Immature natural killer cell (primary cell): ENCODE data around the gene MTHFD2L. TPM values are rescaled to one million over a fixed set of nuclear protein-coding genes. Genes with fewer than 3 reads are reported as not detected.

ENCODE experiments used
- DNase-seq, 3 donors: peaks; one replicate each; pipeline ENCODE4 v3.0.0; 2022; ENCODE audit warnings: mixed read lengths in 1 of 3
- H3K27ac Mint-ChIP-seq, 6 donors: one replicate each; pipeline ENCODE4 v1.8.0; 2020; ENCODE audit warnings: mixed read lengths in 6 of 6, mild to moderate bottlenecking in 5 of 6, inconsistent platforms in 4 of 6, moderate library complexity in 3 of 6
- H3K27me3 Mint-ChIP-seq, 3 donors: one replicate each; pipeline ENCODE4 v1.8.0; 2020 to 2021; ENCODE audit warnings: low read depth in 3 of 3, mild to moderate bottlenecking in 3 of 3, mixed read lengths in 3 of 3, moderate library complexity in 3 of 3, inconsistent platforms in 1 of 3
- H3K36me3 Mint-ChIP-seq, 3 donors: one replicate each; pipeline ENCODE4 v1.8.0; 2020; ENCODE audit warnings: mixed read lengths in 3 of 3, inconsistent platforms in 2 of 3, mild to moderate bottlenecking in 2 of 3
- H3K4me1 Mint-ChIP-seq, 2 donors: one replicate each; pipeline ENCODE4 v1.8.0; 2020; ENCODE audit warnings: inconsistent platforms in 2 of 2, mild to moderate bottlenecking in 2 of 2, mixed read lengths in 2 of 2, moderate library complexity in 1 of 2
- H3K4me3 Mint-ChIP-seq, 5 donors: one replicate each; pipeline ENCODE4 v1.8.0; 2020; ENCODE audit warnings: mild to moderate bottlenecking in 5 of 5, mixed read lengths in 5 of 5, inconsistent platforms in 3 of 5, moderate library complexity in 3 of 5
- H3K9me3 Mint-ChIP-seq, 6 donors: one replicate each; pipeline ENCODE4 v1.8.0; 2020; ENCODE audit warnings: mild to moderate bottlenecking in 6 of 6, mixed read lengths in 6 of 6, inconsistent platforms in 4 of 6, moderate library complexity in 3 of 6
- polyA plus RNA-seq, 3 donors: library from polyadenylated mRNA; unstranded; fragments of 300-500 nt; fragmentation: Illumina TruSeq; gene quantifications; one replicate each; pipeline ENCODE4 v1.2.3, GENCODE V29; 2021

The MTHFD2L gene
- polyA plus RNA-seq, 3 donors from 2014 or later, result 4.5 to 5.7 (median 4.6) TPM

DNA sequence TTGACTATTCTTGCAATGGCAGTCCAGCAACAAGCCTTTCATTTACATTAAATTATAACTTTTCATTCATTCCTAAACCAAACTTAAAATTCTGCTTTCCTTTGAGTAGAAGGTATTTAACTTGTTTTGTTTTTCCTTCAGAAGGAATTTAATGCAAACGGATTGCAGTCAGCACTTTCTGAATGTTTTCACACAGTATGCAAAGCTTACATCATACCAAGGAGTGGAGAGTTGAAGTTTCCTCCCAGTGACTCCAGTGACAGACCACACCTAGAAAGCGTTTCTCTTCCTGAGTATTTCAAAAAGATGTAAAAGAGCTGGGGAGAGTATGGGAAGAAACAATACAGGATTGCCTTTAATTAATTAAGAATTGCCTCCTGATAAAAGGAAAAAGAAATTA lies 158.5 kb downstream of the MTHFD2L start:
- Mint-ChIP-seq H3K4me1 (no peaks in the 10 kb centered on the region), H3K4me3 (no peak overlapping the region), H3K9me3 (no peaks in the 10 kb centered on the region), H3K27me3 (peaks cover 1 to 4% (median 2%) of the 10 kb centered on the region in 3 donors), H3K36me3 (no peaks in the 10 kb centered on the region), H3K27ac (no peak overlapping the region)
- no peak for DNase-seq

DNA sequence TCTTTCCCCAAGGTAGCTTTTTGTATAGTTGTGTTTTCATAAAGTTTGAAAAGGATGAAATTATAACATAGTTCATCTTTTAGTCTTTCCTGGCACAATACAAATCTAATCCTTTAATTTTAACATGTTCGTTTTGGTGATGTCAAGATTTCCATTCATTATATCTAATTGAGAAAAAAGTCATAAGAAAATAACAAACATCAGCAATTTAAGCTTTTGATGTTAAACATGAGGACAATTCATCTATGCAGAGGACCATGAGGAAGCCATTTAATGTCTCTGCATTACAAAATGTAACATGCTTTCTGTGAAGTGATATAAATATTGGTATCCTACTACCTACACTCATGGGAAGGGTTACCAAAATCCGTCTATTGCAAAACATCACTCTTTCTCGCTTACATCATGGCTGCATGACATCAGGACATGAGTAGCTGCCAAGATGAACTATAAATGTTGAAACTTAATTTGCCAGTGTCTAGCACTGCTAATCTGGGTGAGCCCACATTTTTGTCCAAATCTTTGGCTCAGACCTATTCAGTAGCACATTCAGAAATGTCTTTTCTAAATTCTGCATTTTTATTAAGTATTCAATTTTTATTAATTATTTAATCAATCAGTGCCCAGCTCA lies 159.8 kb downstream of the MTHFD2L start:
- Mint-ChIP-seq H3K27ac (no peak overlapping the region), H3K36me3 (no peaks in the 10 kb centered on the region), H3K27me3 (peaks cover 2 to 10% (median 4%) of the 10 kb centered on the region in 3 donors), H3K4me3 (no peak overlapping the region), H3K9me3 (no peaks in the 10 kb centered on the region), H3K4me1 (no peaks in the 10 kb centered on the region)
- no peak for DNase-seq

DNA sequence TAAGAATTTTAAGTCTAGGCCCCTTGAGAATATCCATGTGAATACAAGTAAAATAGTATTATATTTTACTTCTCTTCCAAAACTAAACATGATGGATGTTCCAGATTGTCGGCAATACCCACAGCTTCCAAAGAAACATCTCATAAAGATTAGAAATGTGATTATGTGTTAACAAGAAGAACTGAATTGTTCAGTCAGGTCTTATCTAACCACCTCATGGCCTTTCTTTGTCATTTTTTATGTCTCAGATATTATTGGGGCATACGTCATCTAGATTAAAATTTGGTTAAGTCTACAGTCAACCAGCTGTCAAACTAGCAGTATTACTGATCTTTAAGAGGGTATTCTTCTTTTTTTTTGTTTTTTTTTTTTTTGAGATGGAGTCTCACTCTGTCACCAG lies 160.4 kb downstream of the MTHFD2L start:
- Mint-ChIP-seq H3K9me3 (no peaks in the 10 kb centered on the region), H3K27me3 (peaks cover 2 to 10% (median 4%) of the 10 kb centered on the region in 3 donors), H3K4me3 (no peak overlapping the region), H3K27ac (no peak overlapping the region), H3K36me3 (no peaks in the 10 kb centered on the region), H3K4me1 (no peaks in the 10 kb centered on the region)
- no peak for DNase-seq

DNA sequence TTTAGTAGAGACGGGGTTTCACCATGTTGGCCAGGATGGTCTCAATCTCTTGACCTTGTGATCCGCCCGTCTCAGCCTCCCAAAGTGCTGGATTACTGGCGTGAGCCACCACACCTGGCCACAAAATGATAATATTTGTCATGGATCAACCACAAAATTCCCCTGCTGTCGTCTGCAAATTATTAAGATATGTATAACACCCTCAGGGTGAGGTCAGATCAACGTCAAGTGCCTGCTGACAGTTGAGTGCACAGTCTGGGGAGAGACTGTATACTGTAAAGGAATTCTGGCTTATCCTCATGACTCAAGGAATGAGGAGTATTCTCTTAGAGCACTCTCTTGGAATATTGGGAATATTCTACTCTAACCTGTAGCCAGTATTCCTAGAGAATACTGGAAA lies 161.6 kb downstream of the MTHFD2L start:
- H3K4me3 Mint-ChIP-seq, result no peak overlapping the region
- H3K4me1 Mint-ChIP-seq, result no peaks in the 10 kb centered on the region
- no peaks in the 10 kb centered on the region for H3K36me3 Mint-ChIP-seq
- H3K27ac Mint-ChIP-seq, result no peak overlapping the region
- peaks cover 2 to 10% (median 5%) of the 10 kb centered on the region in 3 donors for H3K27me3 Mint-ChIP-seq
- H3K9me3 Mint-ChIP-seq, result no peaks in the 10 kb centered on the region
- no peak for DNase-seq

DNA sequence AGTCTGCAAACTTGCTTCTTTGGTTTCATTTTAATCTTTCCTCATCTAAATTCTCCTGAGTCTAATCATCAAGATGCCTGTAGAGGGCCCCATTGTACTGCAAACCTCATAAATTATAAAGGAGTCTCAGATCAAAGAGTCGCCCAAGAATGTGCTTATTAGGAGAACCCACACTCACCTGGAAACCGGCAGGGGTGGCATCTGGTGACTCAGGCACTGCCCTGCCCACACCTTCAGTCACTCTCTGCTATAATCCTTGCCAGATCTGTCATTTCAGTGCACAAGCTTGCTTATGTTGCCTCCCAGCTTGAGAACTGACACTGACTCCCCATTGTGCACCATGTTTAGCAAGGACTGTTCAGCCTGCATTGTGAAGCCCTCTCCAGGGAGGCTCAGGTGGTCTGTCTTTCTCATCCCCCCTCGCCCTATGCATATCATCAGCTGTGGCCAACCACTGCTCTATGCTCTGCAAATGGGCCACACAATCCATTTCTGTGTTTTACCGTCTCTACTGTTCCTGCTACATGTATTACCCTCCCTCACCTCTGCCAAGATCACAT lies 162.7 kb downstream of the MTHFD2L start:
- no peak overlapping the region for H3K27ac Mint-ChIP-seq
- H3K4me3 Mint-ChIP-seq, result no peak overlapping the region
- peaks cover 2 to 10% (median 5%) of the 10 kb centered on the region in 3 donors for H3K27me3 Mint-ChIP-seq
- no peaks in the 10 kb centered on the region for H3K9me3 Mint-ChIP-seq
- peak in 1 of 3 donors; percentile 5 for DNase-seq
- no peaks in the 10 kb centered on the region for H3K4me1 Mint-ChIP-seq
- H3K36me3 Mint-ChIP-seq, result no peaks in the 10 kb centered on the region

DNA sequence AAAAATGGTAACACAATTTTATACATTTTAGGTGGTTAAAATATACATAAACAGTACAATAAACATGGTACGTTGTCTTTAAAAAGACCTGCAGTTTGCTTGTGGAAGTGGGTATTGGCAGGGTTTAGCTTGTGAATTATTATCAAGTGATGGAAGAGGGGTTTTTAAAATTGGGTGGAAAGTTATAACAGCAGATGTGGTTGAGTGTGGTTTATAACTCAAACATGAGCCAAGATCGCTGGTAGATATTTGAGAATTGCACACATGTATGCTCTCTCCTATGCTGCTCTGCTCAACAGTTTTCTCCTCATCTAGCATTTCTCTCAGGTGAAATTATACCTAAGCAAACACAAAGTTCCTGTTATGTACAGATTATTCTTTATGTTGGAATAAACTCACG lies 164.4 kb downstream of the MTHFD2L start:
- Mint-ChIP-seq H3K4me1 (no peaks in the 10 kb centered on the region), H3K27me3 (peaks cover 0 to 10% (median 5%) of the 10 kb centered on the region in 3 donors)

DNA sequence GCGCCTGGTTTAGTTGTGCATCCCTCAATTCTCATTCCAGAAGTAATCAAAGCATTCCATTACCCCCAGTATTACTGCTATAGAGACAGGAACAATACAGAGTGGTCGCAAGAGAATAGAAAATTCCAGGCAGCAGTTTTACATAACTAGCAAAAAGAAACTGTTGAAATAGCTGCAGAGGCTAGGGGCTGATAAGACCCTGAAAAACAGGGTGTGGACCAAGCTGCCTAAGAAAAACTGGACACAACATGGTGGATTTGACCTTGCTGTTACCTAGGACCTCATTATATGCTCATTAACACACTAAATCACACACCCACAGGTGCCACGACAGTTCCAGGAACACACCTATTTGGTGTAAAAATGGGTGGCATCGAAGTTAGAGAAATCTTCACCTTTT lies 165.7 kb downstream of the MTHFD2L start:
- Mint-ChIP-seq H3K4me1 (no peaks in the 10 kb centered on the region), H3K36me3 (no peaks in the 10 kb centered on the region), H3K27me3 (peaks cover 0 to 10% (median 4%) of the 10 kb centered on the region in 3 donors), H3K9me3 (no peaks in the 10 kb centered on the region), H3K27ac (no peak overlapping the region), H3K4me3 (no peak overlapping the region)
- DNase-seq, result no peak

More for the DNA sequence above, 164.4 kb downstream of the MTHFD2L start:
- Mint-ChIP-seq H3K9me3 (no peaks in the 10 kb centered on the region), H3K4me3 (no peak overlapping the region), H3K36me3 (no peaks in the 10 kb centered on the region), H3K27ac (no peak overlapping the region)
- no peak for DNase-seq

DNA sequence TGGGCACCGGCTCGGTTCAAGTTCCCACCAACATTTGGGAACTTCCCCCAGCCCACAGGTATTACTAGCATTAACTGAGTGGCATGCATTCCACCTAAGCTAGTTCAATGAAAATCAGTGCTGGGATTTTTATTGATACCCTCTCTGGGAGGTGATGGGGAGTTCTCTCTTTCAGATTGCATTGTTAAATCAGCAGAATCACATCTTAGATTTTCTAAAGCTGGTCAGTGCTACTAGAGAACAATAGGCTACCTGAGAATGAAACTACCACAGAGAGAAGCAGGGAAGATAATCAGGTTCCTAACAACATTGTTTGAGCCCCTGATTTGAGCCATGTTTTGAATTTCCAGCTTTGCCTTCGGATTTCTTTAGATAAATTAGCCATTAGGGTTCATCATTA lies 166.3 kb downstream of the MTHFD2L start:
- peaks cover 2 to 11% (median 5%) of the 10 kb centered on the region in 3 donors for H3K27me3 Mint-ChIP-seq
- no peaks in the 10 kb centered on the region for H3K36me3 Mint-ChIP-seq
- H3K27ac Mint-ChIP-seq, result no peak overlapping the region
- H3K9me3 Mint-ChIP-seq, result no peaks in the 10 kb centered on the region
- no peak for DNase-seq
- H3K4me3 Mint-ChIP-seq, result no peak overlapping the region
- no peaks in the 10 kb centered on the region for H3K4me1 Mint-ChIP-seq

DNA sequence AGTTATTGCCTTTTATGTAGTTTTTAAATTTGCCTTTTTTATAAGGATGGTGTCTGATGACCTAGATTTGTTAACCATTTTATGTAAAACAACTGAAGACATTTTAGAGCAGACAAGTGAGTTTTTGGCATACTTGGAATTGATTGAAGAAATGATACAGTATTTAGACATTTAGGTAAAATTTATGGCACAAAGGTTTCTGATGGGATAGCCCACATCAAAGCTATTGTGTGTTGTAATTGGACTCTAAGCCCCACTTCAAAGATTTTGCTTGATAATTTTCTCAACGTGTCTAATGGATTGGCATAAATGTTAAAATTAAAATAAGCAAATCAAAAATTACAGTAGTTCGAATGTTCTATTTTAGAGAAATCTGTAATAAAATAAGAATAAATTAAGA lies 168.0 kb downstream of the MTHFD2L start:
- Mint-ChIP-seq H3K4me1 (no peaks in the 10 kb centered on the region), H3K36me3 (no peaks in the 10 kb centered on the region), H3K9me3 (no peaks in the 10 kb centered on the region), H3K4me3 (no peak overlapping the region), H3K27ac (no peak overlapping the region), H3K27me3 (peaks cover 2 to 11% (median 5%) of the 10 kb centered on the region in 3 donors)
- no peak for DNase-seq

DNA sequence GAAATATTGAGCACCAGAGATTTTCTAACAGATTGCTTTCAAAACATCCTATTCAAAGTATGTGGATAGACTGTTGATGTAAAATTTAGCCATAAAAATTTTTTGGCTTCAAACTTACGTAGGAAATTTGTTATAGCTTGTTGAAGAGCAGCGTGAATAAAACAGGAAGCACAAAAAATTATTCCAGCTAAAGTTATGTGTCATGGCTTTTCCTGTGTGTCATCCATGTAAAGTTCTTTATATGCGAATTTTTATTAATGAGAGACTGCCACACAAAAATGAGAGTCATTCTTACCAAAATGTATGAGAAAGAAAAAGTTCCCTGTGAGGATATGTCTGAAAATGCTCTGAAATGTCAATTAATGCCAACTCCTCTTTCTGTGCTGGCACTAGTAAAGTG lies 169.8 kb downstream of the MTHFD2L start:
- H3K9me3 Mint-ChIP-seq, result no peaks in the 10 kb centered on the region

DNA sequence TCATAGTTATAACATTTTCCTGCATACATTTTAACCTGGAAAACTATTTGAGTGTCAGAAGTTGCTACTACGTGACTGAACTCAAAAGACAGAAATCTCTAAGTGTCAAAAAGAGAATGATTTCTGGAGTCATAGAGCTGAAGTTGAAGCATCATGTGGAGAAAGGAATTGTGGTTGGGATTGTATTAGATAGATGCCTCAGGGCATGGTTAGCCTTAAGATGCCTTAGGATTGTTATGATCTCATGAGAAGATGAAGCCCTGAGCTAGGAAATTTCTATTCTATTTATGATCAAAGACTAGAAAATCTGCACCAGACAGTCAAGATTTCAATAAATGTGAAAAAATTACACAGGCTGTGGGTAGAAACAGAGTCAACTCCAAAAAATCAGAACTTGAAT lies 170.6 kb downstream of the MTHFD2L start:
- Mint-ChIP-seq H3K36me3 (no peaks in the 10 kb centered on the region), H3K27ac (no peak overlapping the region), H3K27me3 (peaks cover 2 to 6% (median 3%) of the 10 kb centered on the region in 3 donors), H3K4me1 (no peaks in the 10 kb centered on the region), H3K9me3 (no peaks in the 10 kb centered on the region), H3K4me3 (no peak overlapping the region)
- no peak for DNase-seq

More for the DNA sequence above, 169.8 kb downstream of the MTHFD2L start:
- Mint-ChIP-seq H3K36me3 (no peaks in the 10 kb centered on the region), H3K4me1 (no peaks in the 10 kb centered on the region), H3K27ac (no peak overlapping the region), H3K27me3 (peaks cover 2 to 6% (median 3%) of the 10 kb centered on the region in 3 donors), H3K4me3 (no peak overlapping the region)
- DNase-seq, result no peak

DNA sequence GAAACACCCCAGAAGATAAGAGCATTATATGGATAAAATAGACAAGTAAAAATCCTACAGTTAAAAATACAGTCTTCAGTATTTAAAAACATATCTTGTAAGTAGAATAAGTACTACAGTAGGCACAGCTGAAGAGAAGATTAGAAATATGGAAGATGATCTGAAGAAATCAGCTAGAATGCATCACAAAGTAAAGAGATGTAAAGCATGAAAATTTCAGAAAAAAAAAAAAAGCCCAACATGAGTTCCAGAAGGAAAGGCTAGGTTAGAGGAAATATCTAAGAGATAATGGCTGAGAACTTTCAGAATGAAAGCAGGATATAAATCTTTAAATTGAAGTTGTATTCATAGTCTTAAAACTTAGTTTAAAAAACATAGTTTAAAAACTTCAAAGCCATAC lies 171.4 kb downstream of the MTHFD2L start:
- H3K36me3 Mint-ChIP-seq, result no peaks in the 10 kb centered on the region
- H3K27me3 Mint-ChIP-seq, result peaks cover 2 to 8% (median 2%) of the 10 kb centered on the region in 3 donors
- H3K4me1 Mint-ChIP-seq, result no peaks in the 10 kb centered on the region
- no peak for DNase-seq
- no peaks in the 10 kb centered on the region for H3K9me3 Mint-ChIP-seq
- no peak overlapping the region for H3K4me3 Mint-ChIP-seq
- no peak overlapping the region for H3K27ac Mint-ChIP-seq

DNA sequence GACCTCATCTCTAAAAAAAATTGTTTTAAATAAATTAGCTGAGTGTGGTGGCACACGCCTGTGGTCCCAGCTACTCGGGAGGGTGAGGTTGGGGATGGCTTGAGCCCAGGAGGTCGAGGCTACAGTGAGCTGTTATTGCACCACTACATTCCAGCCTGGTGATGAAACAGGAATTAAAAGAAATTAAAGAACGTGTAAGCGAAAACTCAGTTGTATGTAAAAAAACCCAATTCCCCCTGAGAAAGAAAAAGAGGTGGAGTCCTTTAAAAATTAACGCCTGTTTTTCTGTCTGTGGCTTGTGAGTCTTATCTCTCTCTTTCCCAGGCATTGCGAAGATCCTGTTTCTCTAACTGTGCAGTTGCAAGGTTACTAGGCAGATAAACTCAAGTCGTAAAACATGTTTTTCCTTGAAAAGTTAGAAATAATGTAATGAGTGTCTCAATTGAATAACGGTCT lies 172.4 kb downstream of the MTHFD2L start:
- H3K27me3 Mint-ChIP-seq, result peaks cover 2 to 10% (median 4%) of the 10 kb centered on the region in 3 donors
- H3K4me3 Mint-ChIP-seq, result no peak overlapping the region
- DNase-seq, result no peak
- no peak overlapping the region for H3K27ac Mint-ChIP-seq
- H3K36me3 Mint-ChIP-seq, result no peaks in the 10 kb centered on the region
- no peaks in the 10 kb centered on the region for H3K4me1 Mint-ChIP-seq
- no peaks in the 10 kb centered on the region for H3K9me3 Mint-ChIP-seq

DNA sequence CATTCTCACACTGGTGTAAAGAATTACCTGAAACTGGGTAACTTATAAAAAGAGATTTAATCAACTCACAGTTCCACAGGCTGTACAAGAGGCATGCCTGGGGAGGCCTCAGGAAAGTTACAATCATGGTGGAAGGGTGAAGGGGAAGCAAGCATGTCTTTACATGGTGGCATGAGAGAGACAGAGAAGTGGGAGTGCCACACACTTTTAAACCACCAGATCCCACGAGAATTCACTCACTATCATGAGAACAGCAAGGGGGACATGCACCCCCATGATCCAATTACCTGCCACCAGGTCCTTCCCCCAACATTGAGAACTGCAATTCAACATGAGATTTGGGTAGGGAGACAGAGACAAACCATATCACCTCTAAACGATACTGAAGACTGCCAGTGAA lies 173.3 kb downstream of the MTHFD2L start:
- no peaks in the 10 kb centered on the region for H3K4me1 Mint-ChIP-seq
- H3K27me3 Mint-ChIP-seq, result peaks cover 2 to 10% (median 4%) of the 10 kb centered on the region in 3 donors
- H3K27ac Mint-ChIP-seq, result no peak overlapping the region
- DNase-seq, result no peak
- no peaks in the 10 kb centered on the region for H3K36me3 Mint-ChIP-seq
- no peaks in the 10 kb centered on the region for H3K9me3 Mint-ChIP-seq
- no peak overlapping the region for H3K4me3 Mint-ChIP-seq

DNA sequence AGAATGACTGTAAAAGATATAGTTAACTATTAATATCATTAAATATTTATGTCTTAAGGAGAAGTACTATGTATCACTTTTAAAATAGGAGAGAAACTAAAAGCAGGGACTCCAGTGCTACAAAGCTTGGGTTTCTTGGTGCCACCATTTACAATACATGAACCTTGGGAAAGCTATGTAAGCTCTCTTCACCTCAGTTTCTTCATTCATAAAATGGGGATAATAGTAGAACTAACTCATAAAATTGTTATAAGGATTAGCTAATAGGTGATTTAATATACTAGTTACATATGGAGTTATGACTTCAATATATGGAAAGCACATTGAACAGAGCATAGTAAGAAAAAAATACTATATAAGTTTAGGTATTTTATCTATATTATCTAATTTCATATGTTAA lies 174.0 kb downstream of the MTHFD2L start:
- H3K27ac Mint-ChIP-seq, result no peak overlapping the region
- H3K9me3 Mint-ChIP-seq, result no peaks in the 10 kb centered on the region
- H3K4me1 Mint-ChIP-seq, result no peaks in the 10 kb centered on the region
- DNase-seq, result no peak
- H3K4me3 Mint-ChIP-seq, result no peak overlapping the region
- no peaks in the 10 kb centered on the region for H3K36me3 Mint-ChIP-seq
- peaks cover 2 to 10% (median 4%) of the 10 kb centered on the region in 3 donors for H3K27me3 Mint-ChIP-seq
